Cardiac muscle cell (in vitro differentiated cells and primary cell): Measurements from ENCODE around the gene SLC28A3. TPM values are rescaled to one million over a fixed set of nuclear protein-coding genes. Genes with fewer than 3 reads are reported as not detected.

Source experiments
- DNase-seq, 2 donors: peaks; one replicate each; pipeline versions ENCODE4 v3.0.0 to v3.0.0-alpha.2; 2010 to 2017; ENCODE audit warnings: low read depth in 1 of 2, low spot score in 1 of 2
- H3K27ac ChIP-seq: fragments of 200-600 bp; sonication (generic); 2 replicates; pipeline ENCODE4 v1.5.1; 2016
- H3K27me3 ChIP-seq: fragments of 200-600 bp; sonication (generic); 2 replicates; pipeline ENCODE4 v1.6.0; 2016; ENCODE audit warnings: control low read depth
- H3K36me3 ChIP-seq: fragments of 200-600 bp; sonication (generic); 2 replicates; pipeline ENCODE4 v1.5.1; 2016; ENCODE audit warnings: control low read depth
- H3K4me1 ChIP-seq: fragments of 200-600 bp; sonication (generic); 2 replicates; pipeline ENCODE4 v1.8.1; 2017; ENCODE audit warnings: low read depth, mild to moderate bottlenecking, mixed run types
- H3K4me3 ChIP-seq: fragments of 200-600 bp; sonication (generic); 2 replicates; pipeline ENCODE4 v1.5.1; 2016; ENCODE audit warnings: mild to moderate bottlenecking
- H3K9me3 ChIP-seq: fragments of 200-600 bp; sonication (generic); 2 replicates; pipeline ENCODE4 v1.5.1; 2017; ENCODE audit warnings: low read depth, mild to moderate bottlenecking, control low read depth
- CTCF ChIP-seq: IDR thresholded peaks from 2 replicates; pipeline ENCODE4 v1.5.1; 2012; ENCODE audit warnings: low read depth, mild to moderate bottlenecking, low read length
- polyA plus RNA-seq: library from polyadenylated mRNA; unstranded; fragments of >200 nt; fragmentation: Nextera tagmentation; extraction: Ambion mirVana; gene quantifications from 2 replicates; pipeline ENCODE4 v1.2.1, GENCODE V29; 2016
- total RNA-seq: library from RNA; depleted of rRNA; stranded (reverse); fragments of >200 nt; gene quantifications from 2 replicates; pipeline ENCODE4 v1.2.3, GENCODE V29; 2016

Gene SLC28A3
- total and polyA plus RNA-seq, 2 experiments from 2014 or later = 0.70 to 1.5 TPM

- Histone ChIP-seq H3K36me3 (no peaks in the 10 kb centered on the region), H3K27ac (no peak overlapping the region), H3K4me1 (peaks cover 12% of the 10 kb centered on the region), H3K9me3 (no peaks in the 10 kb centered on the region), H3K4me3 (no peak overlapping the region), H3K27me3 (no peaks in the 10 kb centered on the region)
- TF ChIP-seq CTCF = no peak
- no peak for DNase-seq
Observed at GRCh38 chr9:84255696-84256095, 84.9 kb downstream of the SLC28A3 start.

GRCh38 chr9:84254972-84255371 lies 85.6 kb downstream of the SLC28A3 start:
- H3K36me3 ChIP-seq = no peaks in the 10 kb centered on the region
- peak in 1 of 2 donors; percentile 51 for DNase-seq
- H3K4me1 ChIP-seq = peaks cover 12% of the 10 kb centered on the region
- no peak overlapping the region for H3K27ac ChIP-seq
- no peak for TF ChIP-seq CTCF
- H3K4me3 ChIP-seq = no peak overlapping the region
- H3K9me3 ChIP-seq = no peaks in the 10 kb centered on the region
- H3K27me3 ChIP-seq = no peaks in the 10 kb centered on the region

GRCh38 chr9:84251921-84252320 lies 88.6 kb downstream of the SLC28A3 start:
- Histone ChIP-seq H3K4me1 (peaks cover 12% of the 10 kb centered on the region), H3K4me3 (no peak overlapping the region), H3K9me3 (no peaks in the 10 kb centered on the region), H3K27ac (no peak overlapping the region), H3K36me3 (no peaks in the 10 kb centered on the region), H3K27me3 (no peaks in the 10 kb centered on the region)
- DNase-seq = no peak
- TF ChIP-seq CTCF = no peak

- Histone ChIP-seq H3K27me3 (no peaks in the 10 kb centered on the region), H3K27ac (no peak overlapping the region), H3K9me3 (no peaks in the 10 kb centered on the region), H3K4me1 (peaks cover 7% of the 10 kb centered on the region), H3K4me3 (no peak overlapping the region), H3K36me3 (no peaks in the 10 kb centered on the region)
- no peak for TF ChIP-seq CTCF
- DNase-seq = peak in 1 of 2 donors; percentile 9
Observed at GRCh38 chr9:84241817-84242373, 98.7 kb downstream of the SLC28A3 start.

GRCh38 chr9:84239343-84239742 lies 101.2 kb downstream of the SLC28A3 start:
- no peak for TF ChIP-seq CTCF
- Histone ChIP-seq H3K27me3 (no peaks in the 10 kb centered on the region), H3K27ac (no peak overlapping the region), H3K4me1 (peaks cover 7% of the 10 kb centered on the region), H3K4me3 (no peak overlapping the region), H3K36me3 (no peaks in the 10 kb centered on the region), H3K9me3 (no peaks in the 10 kb centered on the region)
- peak in 1 of 2 donors; percentile 80 for DNase-seq

GRCh38 chr9:84238652-84239051 lies 101.9 kb downstream of the SLC28A3 start:
- DNase-seq = peak in 1 of 2 donors; percentile 10
- H3K4me1 ChIP-seq = peaks cover 7% of the 10 kb centered on the region
- no peak overlapping the region for H3K27ac ChIP-seq
- H3K4me3 ChIP-seq = no peak overlapping the region
- no peaks in the 10 kb centered on the region for H3K9me3 ChIP-seq
- H3K27me3 ChIP-seq = no peaks in the 10 kb centered on the region
- no peaks in the 10 kb centered on the region for H3K36me3 ChIP-seq
- TF ChIP-seq CTCF = peak; percentile 8
